ENCODE results near the gene ELN. TPM values are rescaled to one million over a fixed set of nuclear protein-coding genes. Genes with fewer than 3 reads are reported as not detected.

Gene ELN
- total RNA-seq, 2 donors from 2014 or later, result 92.6 to 131 TPM

GRCh38 chr7:74084722-74085578, 57.0 kb downstream of the ELN start:
- Histone ChIP-seq H3K27ac (peak overlapping the region in 2 of 4 donors; percentile 25 to 42), H3K9me3 (no peaks in the 10 kb centered on the region), H3K36me3 (replicated peaks in 1 of 2; ENCODE audit: insufficient read depth in 1 of 2, low read depth in 2 of 2) (no peaks in the 10 kb centered on the region), H3K4me1 (peaks cover 23% of the 10 kb centered on the region), H3K4me3 (no peak overlapping the region), H3K27me3 (no peaks in the 10 kb centered on the region)
- ATAC-seq (no peak), DNase-seq (no peak)
- intact Hi-C loops (cut with DNase I), result no loop called here
- TF ChIP-seq POLR2A (IDR thresholded peaks at IDR 0.05) (no peak), CTCF (IDR thresholded peaks at IDR 0.05) (no peak)
- WGBS, 2 donors, result 60 to 64% methylated on average over 4 to 6 of the region's 6 CpGs

- DNase-seq, result no peak
- TF ChIP-seq POLR2A (IDR thresholded peaks at IDR 0.05) (no peak), CTCF (IDR thresholded peaks at IDR 0.05) (no peak)
- no peaks in the 10 kb centered on the region for H3K27me3 ChIP-seq
- H3K27ac ChIP-seq, result no peak overlapping the region
- H3K9me3 ChIP-seq, result no peaks in the 10 kb centered on the region
- no peaks in the 10 kb centered on the region for H3K36me3 ChIP-seq (replicated peaks in 1 of 2; ENCODE audit: insufficient read depth in 1 of 2, low read depth in 2 of 2)
- WGBS, 2 donors, result 94% methylated on average over 10 of the region's 10 CpGs
- no peak for ATAC-seq
- H3K4me1 ChIP-seq, result peaks cover 21% of the 10 kb centered on the region
- intact Hi-C loops (cut with DNase I), result no loop called here
- H3K4me3 ChIP-seq, result no peak overlapping the region
Measured at GRCh38 chr7:74087791-74088453, 59.9 kb downstream of the ELN start.

GRCh38 chr7:74092321-74092963, 64.5 kb downstream of the ELN start:
- intact Hi-C loops (cut with DNase I), result no loop called here
- no peak for ATAC-seq
- no peaks in the 10 kb centered on the region for H3K36me3 ChIP-seq (replicated peaks in 1 of 2; ENCODE audit: insufficient read depth in 1 of 2, low read depth in 2 of 2)
- DNase-seq, result no peak
- H3K27me3 ChIP-seq, result no peaks in the 10 kb centered on the region
- TF ChIP-seq POLR2A (IDR thresholded peaks at IDR 0.05) (no peak), CTCF (IDR thresholded peaks at IDR 0.05) (no peak)
- peak overlapping the region in 2 of 4 donors; percentile 10 to 68 for H3K27ac ChIP-seq
- H3K9me3 ChIP-seq, result no peaks in the 10 kb centered on the region
- H3K4me3 ChIP-seq, result no peak overlapping the region
- WGBS, 2 donors, result 62 to 93% methylated on average over 8 to 13 of the region's 13 CpGs
- H3K4me1 ChIP-seq, result peaks cover 15% of the 10 kb centered on the region

GRCh38 chr7:74092964-74093471, 65.0 kb downstream of the ELN start:
- Histone ChIP-seq H3K36me3 (replicated peaks in 1 of 2; ENCODE audit: insufficient read depth in 1 of 2, low read depth in 2 of 2) (no peaks in the 10 kb centered on the region), H3K9me3 (no peaks in the 10 kb centered on the region), H3K27ac (peak overlapping the region in 3 of 4 donors; percentile 52 to 80 (median 68)), H3K4me3 (no peak overlapping the region), H3K4me1 (peaks cover 15% of the 10 kb centered on the region), H3K27me3 (no peaks in the 10 kb centered on the region)
- WGBS, 2 donors, result 72 to 100% methylated on average over 4 to 11 of the region's 12 CpGs
- no peak for TF ChIP-seq CTCF (IDR thresholded peaks at IDR 0.05)
- no peak for TF ChIP-seq POLR2A (IDR thresholded peaks at IDR 0.05)
- intact Hi-C loops (cut with DNase I), result no loop called here
- DNase-seq (peak in 2 of 4 donors; percentile 36 to 63), ATAC-seq (no peak)
